Endothelial cell (in vitro differentiated cells): ENCODE data around the gene CHIT1. TPM values are rescaled to one million over a fixed set of nuclear protein-coding genes. Genes with fewer than 3 reads are reported as not detected.

ENCODE experiments used
- DNase-seq: peaks from one replicate; pipeline ENCODE4 v3.0.0; 2021; ENCODE audit warnings: low spot score
- H3K27ac Mint-ChIP-seq: one replicate; pipeline ENCODE4 v1.8.0; 2021; ENCODE audit warnings: mixed read lengths, inconsistent platforms; ENCODE audit not compliant: unreplicated experiment
- H3K27me3 Mint-ChIP-seq: one replicate; pipeline ENCODE4 v1.8.0; 2021; ENCODE audit warnings: mild to moderate bottlenecking, moderate library complexity, mixed read lengths, inconsistent platforms; ENCODE audit not compliant: unreplicated experiment
- H3K36me3 Mint-ChIP-seq: one replicate; pipeline ENCODE4 v1.8.0; 2021; ENCODE audit warnings: mild to moderate bottlenecking, low read depth, mixed read lengths, inconsistent platforms; ENCODE audit not compliant: unreplicated experiment
- H3K4me1 Mint-ChIP-seq: one replicate; pipeline ENCODE4 v1.8.0; 2021; ENCODE audit warnings: mild to moderate bottlenecking, mixed read lengths, inconsistent platforms; ENCODE audit not compliant: unreplicated experiment
- H3K4me3 Mint-ChIP-seq: one replicate; pipeline ENCODE4 v1.8.0; 2021; ENCODE audit warnings: mild to moderate bottlenecking, mixed read lengths, inconsistent platforms; ENCODE audit not compliant: unreplicated experiment
- H3K9me3 Mint-ChIP-seq: one replicate; pipeline ENCODE4 v1.8.0; 2021; ENCODE audit warnings: mixed read lengths, inconsistent platforms; ENCODE audit not compliant: unreplicated experiment
- CTCF ChIP-seq: fragments of 200-600 bp; sonication (generic); IDR thresholded peaks from one replicate; pipeline ENCODE4 v1.5.0; 2021; ENCODE audit warnings: antibody characterized with exemption; ENCODE audit not compliant: unreplicated experiment
- total RNA-seq: library from RNA; stranded (reverse); fragmentation: NEBNext Ultra II Directional; extraction: Animal tissue kit (Norgen Biotek cat#: 25700); gene quantifications from one replicate; pipeline ENCODE4 v1.2.1, GENCODE V29; 2021; ENCODE audit not compliant: unreplicated experiment

The CHIT1 gene
- total RNA-seq, 1 donor from 2014 or later: not detected

DNA sequence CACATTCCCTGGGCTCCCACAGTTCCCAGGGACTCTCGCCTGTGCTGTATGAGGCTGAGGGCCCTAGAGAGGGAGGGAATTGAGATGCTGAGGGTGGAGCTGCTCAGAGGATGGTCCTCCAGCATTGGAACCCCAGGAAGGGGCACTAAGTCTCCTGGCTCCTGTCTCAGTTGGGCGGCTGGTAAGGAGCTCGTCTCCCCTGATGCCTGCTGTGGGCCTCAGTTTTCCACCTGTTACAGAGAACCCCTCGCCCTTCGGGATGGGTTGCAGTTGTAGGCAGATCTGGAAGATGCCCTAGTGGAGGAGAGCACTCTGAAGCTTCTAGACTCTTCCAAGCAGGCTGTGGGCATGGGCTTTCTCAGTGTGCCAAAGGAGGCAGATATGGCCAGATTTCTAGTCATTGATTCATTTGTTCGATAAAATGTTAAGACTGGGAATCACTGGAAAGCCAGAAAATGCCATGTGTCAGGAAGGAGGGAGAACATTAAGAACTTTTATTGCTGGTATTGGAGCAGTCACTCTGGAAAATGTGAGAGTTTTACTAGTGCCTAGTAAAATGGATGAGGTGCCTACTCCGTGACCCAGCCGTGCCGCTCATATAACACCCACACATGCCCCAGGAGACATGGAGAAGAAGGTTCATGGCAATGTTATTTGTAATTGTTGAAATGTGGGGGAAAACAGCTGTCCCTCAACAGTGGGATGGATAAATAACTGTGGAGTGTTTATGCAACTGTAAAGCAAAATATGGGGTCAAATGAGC lies 53.0 kb downstream of the CHIT1 start:
- Mint-ChIP-seq H3K27me3 (peaks cover 3% of the 10 kb centered on the region), H3K4me1 (peaks cover 10% of the 10 kb centered on the region), H3K27ac (no peak overlapping the region), H3K4me3 (no peak overlapping the region), H3K36me3 (no peaks in the 10 kb centered on the region), H3K9me3 (no peaks in the 10 kb centered on the region)
- TF ChIP-seq CTCF: no peak
- no peak for DNase-seq

- Mint-ChIP-seq H3K27ac (no peak overlapping the region), H3K4me3 (no peak overlapping the region), H3K36me3 (no peaks in the 10 kb centered on the region), H3K27me3 (peaks cover 1% of the 10 kb centered on the region), H3K9me3 (no peaks in the 10 kb centered on the region), H3K4me1 (peaks cover 10% of the 10 kb centered on the region)
- TF ChIP-seq CTCF: no peak
- DNase-seq: no peak
Observed at GRCh38 chr1:203175827-203176241, 53.6 kb downstream of the CHIT1 start.

GRCh38 chr1:203175237-203175826 lies 54.1 kb downstream of the CHIT1 start, which contains the start of gene MYBPH:
TSS of gene MYBPH (minus strand) at chr1:203175826. CDS start at chr1:203175755, 71 bp downstream.
- Mint-ChIP-seq H3K4me3 (no peak within 1 kb of the TSS), H3K4me1 (peaks cover 10% of the 10 kb centered on the region), H3K27ac (no peak within 1 kb of the TSS), H3K27me3 (peaks cover 1% of the 10 kb centered on the region), H3K9me3 (no peaks in the 10 kb centered on the region), H3K36me3 (no peaks in the 10 kb centered on the region)
- DNase-seq: no peak
- TF ChIP-seq CTCF: no peak

GRCh38 chr1:203174324-203174985 lies 55.0 kb downstream of the CHIT1 start:
- Mint-ChIP-seq H3K9me3 (no peaks in the 10 kb centered on the region), H3K27me3 (peaks cover 5% of the 10 kb centered on the region), H3K36me3 (peaks cover under 1% of the 10 kb centered on the region), H3K4me3 (no peak overlapping the region), H3K27ac (no peak overlapping the region), H3K4me1 (peaks cover 10% of the 10 kb centered on the region)
- DNase-seq: no peak
- no peak for TF ChIP-seq CTCF

- Mint-ChIP-seq H3K9me3 (no peaks in the 10 kb centered on the region), H3K27me3 (peaks cover 10% of the 10 kb centered on the region), H3K4me3 (no peak overlapping the region), H3K36me3 (peaks cover 8% of the 10 kb centered on the region), H3K4me1 (peaks cover 8% of the 10 kb centered on the region), H3K27ac (no peak overlapping the region)
- TF ChIP-seq CTCF: no peak
- DNase-seq: no peak
Observed at GRCh38 chr1:203173566-203173965, 55.9 kb downstream of the CHIT1 start.
